IMR-90 (cell line): ENCODE measurements around the gene OR51F2. TPM values are rescaled to one million over a fixed set of nuclear protein-coding genes. Genes with fewer than 3 reads are reported as not detected.
"Not testable (repeated sequence)": the region's sequence is repeated elsewhere in the genome, so short reads cannot be mapped to it uniquely, and the experiment has no call there.

Source experiments
- ATAC-seq: fragments of 200-7000 bp; cut with Tn5 transposase; 2 replicates; pipeline ENCODE4 v1.9.1; 2020; ENCODE audit warnings: low read depth, mild to moderate bottlenecking, moderate library complexity
- BruUV-seq: library from RNA; stranded (reverse); fragments of 400-500 nt; replicated peaks from 2 replicates; lab custom pipeline; 2021; lab: Mats Ljungman, UMichigan
- CTCF ChIA-PET: fragments of 300-600 bp; formaldehyde crosslinking; extraction: SDS; loops from one replicate; lab custom pipeline; 2021; ENCODE audit warnings: antibody characterized with exemption; lab: Yijun Ruan, JAX
- POLR2A ChIA-PET: fragments of 300-600 bp; sonication (Branson Sonifier 250); formaldehyde crosslinking; loops from one replicate; lab custom pipeline; 2022; ENCODE audit warnings: antibody characterized with exemption; ENCODE audit not compliant: unreplicated experiment; lab: Charles Lee
- DNase-seq: peaks from one replicate; pipeline ENCODE4 v3.0.0; 2013
- H2AFZ ChIP-seq: replicated peaks from 2 replicates; pipeline ENCODE3; 2013; ENCODE audit warnings: low read length, mild to moderate bottlenecking; ENCODE audit not compliant: poor library complexity
- H2AK5ac ChIP-seq: 2 replicates; pipeline ENCODE4 v1.6.1; 2013; ENCODE audit warnings: low read depth, low read length, inconsistent platforms
- H2AK9ac ChIP-seq: replicated peaks from 2 replicates; pipeline ENCODE3; 2013; ENCODE audit warnings: mild to moderate bottlenecking, low read depth, low read length, moderate library complexity; ENCODE audit not compliant: poor library complexity
- H2BK120ac ChIP-seq: 2 replicates; pipeline ENCODE4 v1.6.1; 2013; ENCODE audit warnings: low read depth, low read length, inconsistent platforms
- H2BK15ac ChIP-seq: 3 replicates; pipeline ENCODE4 v1.6.1; 2013; ENCODE audit warnings: low read depth, low read length, inconsistent platforms
- H2BK20ac ChIP-seq: 2 replicates; pipeline ENCODE4 v1.6.1; 2013; ENCODE audit warnings: low read depth, mild to moderate bottlenecking, inconsistent platforms, low read length, moderate library complexity
- H2BK5ac ChIP-seq: 2 replicates; pipeline ENCODE4 v1.6.1; 2013; ENCODE audit warnings: mild to moderate bottlenecking, low read depth, low read length, inconsistent platforms; ENCODE audit not compliant: poor library complexity, severe bottlenecking
- H3K14ac ChIP-seq: replicated peaks from 2 replicates; pipeline ENCODE4 v1.6.1; 2013; ENCODE audit warnings: low read depth, low read length, inconsistent platforms
- H3K18ac ChIP-seq: 2 replicates; pipeline ENCODE4 v1.6.1; 2013; ENCODE audit warnings: low read depth, low read length, control low read depth
- H3K23ac ChIP-seq: 2 replicates; pipeline ENCODE4 v1.6.1; 2013; ENCODE audit warnings: low read depth, low read length, inconsistent platforms
- H3K27ac ChIP-seq: 2 replicates; pipeline ENCODE4 v1.5.1; 2013; ENCODE audit warnings: mild to moderate bottlenecking, control low read depth, low read length; ENCODE audit not compliant: insufficient read depth
- H3K27me3 ChIP-seq: 2 replicates; pipeline ENCODE4 v1.6.1; 2013; ENCODE audit warnings: low read length; ENCODE audit not compliant: control insufficient read depth, insufficient read depth
- H3K36me3 ChIP-seq: 2 replicates; pipeline ENCODE4 v1.6.1; 2013; ENCODE audit warnings: low read length, mixed read lengths; ENCODE audit not compliant: control insufficient read depth, insufficient read depth
- H3K4ac ChIP-seq: 2 replicates; pipeline ENCODE4 v1.6.1; 2013; ENCODE audit warnings: low read depth, low read length, inconsistent platforms
- H3K4me1 ChIP-seq: 2 replicates; pipeline ENCODE4 v1.6.1; 2013; ENCODE audit warnings: low read length, mixed read lengths; ENCODE audit not compliant: control insufficient read depth, insufficient read depth
- H3K4me2 ChIP-seq: 2 replicates; pipeline ENCODE4 v1.6.1; 2013; ENCODE audit warnings: low read depth, mild to moderate bottlenecking, control low read depth, low read length, moderate library complexity
- H3K4me3 ChIP-seq: 2 replicates; pipeline ENCODE4 v1.5.1; 2013; ENCODE audit warnings: low read depth, mild to moderate bottlenecking, control low read depth, low read length, moderate library complexity; ENCODE audit not compliant: insufficient read depth
- H3K56ac ChIP-seq: 2 replicates; pipeline ENCODE4 v1.6.1; 2013; ENCODE audit warnings: low read length, inconsistent platforms; ENCODE audit not compliant: insufficient read depth; ENCODE audit errors: extremely low read depth
- H3K79me1 ChIP-seq, 2 experiments: 2 replicates each; pipeline ENCODE4 v1.6.1; 2013; ENCODE audit warnings: low read length in 2 of 2, inconsistent platforms in 1 of 2, low read depth in 1 of 2
- H3K9ac ChIP-seq: 2 replicates; pipeline ENCODE4 v1.6.1; 2013; ENCODE audit warnings: low read depth, low read length, control low read depth
- H3K9me1 ChIP-seq: 2 replicates; pipeline ENCODE4 v1.6.1; 2013; ENCODE audit warnings: low read length, inconsistent platforms; ENCODE audit not compliant: insufficient read depth
- H3K9me3 ChIP-seq: 2 replicates; pipeline ENCODE4 v1.6.1; 2013; ENCODE audit warnings: low read length; ENCODE audit not compliant: control insufficient read depth, insufficient read depth
- H4K20me1 ChIP-seq: 2 replicates; pipeline ENCODE4 v1.6.1; 2013; ENCODE audit warnings: low read length, inconsistent platforms; ENCODE audit not compliant: insufficient read depth
- H4K5ac ChIP-seq: 2 replicates; pipeline ENCODE4 v1.6.1; 2013; ENCODE audit warnings: mild to moderate bottlenecking, low read depth, low read length, control low read depth
- H4K8ac ChIP-seq, 2 experiments: 2 replicates each; pipeline ENCODE4 v1.6.1; 2013; ENCODE audit warnings: low read depth in 2 of 2, low read length in 2 of 2, control low read depth in 1 of 2, inconsistent platforms in 1 of 2
- H4K91ac ChIP-seq: 2 replicates; pipeline ENCODE4 v1.6.1; 2013; ENCODE audit warnings: low read depth, low read length, inconsistent platforms; ENCODE audit not compliant: insufficient read depth
- WGBS, 2 experiments: methylation state at CpG; one replicate each; pipeline versions ENCODE4 v1.1.5 to v1.1.7; 2013; ENCODE audit warnings: missing lambda C conversion rate in 2 of 2; ENCODE audit not compliant: insufficient read length in 1 of 2; ENCODE audit errors: extremely low coverage in 2 of 2; 5-methylcytosine and 5-hydroxymethylcytosine counted together
- dilution Hi-C: fragments of 300-500 bp; cut with HindIII; formaldehyde crosslinking; loops from one replicate; pipeline ENCODE4 v1.14.3; 2018; ENCODE audit warnings: low sequenced_read_pairs; ENCODE audit not compliant: unreplicated experiment
- in situ Hi-C: fragments of 300-500 bp; cut with MboI; formaldehyde crosslinking; loops from 3 replicates; pipeline ENCODE4 v1.14.3; 2019; ENCODE audit warnings: low sequenced_read_pairs, inconsistent platforms, mixed read lengths
- intact Hi-C: fragments of 100-400 bp; cut with micrococcal nuclease; formaldehyde crosslinking; loops from 2 replicates; pipeline ENCODE4 v1.10.0; 2022
- polyA plus RNA-seq, 3 experiments: library from polyadenylated mRNA; depleted of rRNA; stranded (reverse); fragments of >200 nt; gene quantifications; 2 replicates each; pipeline ENCODE4 v1.2.3, GENCODE V29; 2012; ENCODE audit warnings: low replicate concordance in 1 of 3
- total RNA-seq: library from RNA; depleted of rRNA; stranded (reverse); fragments of >200 nt; gene quantifications from 2 replicates; pipeline ENCODE4 v1.2.3, GENCODE V29; 2012

Gene OR51F2
- total and polyA plus RNA-seq, 2 of the 4 experiments (the other 2 are of a cell fraction), result 0.18 TPM; not detected in 1

GRCh38 chr11:4854286-4854685 is 33.2 kb downstream of the OR51F2 start:
- H3K9me1 ChIP-seq, H2BK120ac ChIP-seq, H3K27ac ChIP-seq, H4K91ac ChIP-seq, H4K8ac ChIP-seq, H3K27me3 ChIP-seq, H2BK15ac ChIP-seq, DNase-seq, H2BK5ac ChIP-seq, H3K36me3 ChIP-seq, H3K4me1 ChIP-seq, BruUV-seq, H2AK5ac ChIP-seq, in situ Hi-C loops, H3K4me3 ChIP-seq, H3K9ac ChIP-seq, H3K4ac ChIP-seq, H2AFZ ChIP-seq, H3K23ac ChIP-seq, H3K14ac ChIP-seq, H3K9me3 ChIP-seq, H3K18ac ChIP-seq, H3K79me1 ChIP-seq, H3K56ac ChIP-seq, POLR2A ChIA-PET, dilution Hi-C loops, ATAC-seq, H4K5ac ChIP-seq, H2BK20ac ChIP-seq, H3K4me2 ChIP-seq, CTCF ChIA-PET, H2AK9ac ChIP-seq, H4K20me1 ChIP-seq, intact Hi-C loops: not testable (repeated sequence)
- 76% methylated on average over 4 of the region's 7 CpGs; no CpG with 5 or more reads in 1 of the 2 experiments for WGBS, 2 experiments
